H1 (cell line): ENCODE data around the gene POPDC2. TPM values are rescaled to one million over a fixed set of nuclear protein-coding genes. Genes with fewer than 3 reads are reported as not detected.

Experiments used
- CTCF ChIA-PET: fragments of 300-600 bp; sonication (Branson Sonifier 250); formaldehyde crosslinking; loops from one replicate; lab custom pipeline; 2021; ENCODE audit not compliant: partially characterized antibody; lab: Charles Lee
- POLR2A ChIA-PET: fragments of 300-600 bp; sonication (Branson Sonifier 250); formaldehyde crosslinking; loops from one replicate; lab custom pipeline; 2021; ENCODE audit warnings: inconsistent platforms; ENCODE audit not compliant: partially characterized antibody; lab: Charles Lee
- DNase-seq, 2 experiments: peaks; one replicate each; pipeline versions ENCODE4 v3.0.0 to v3.0.0-alpha.2; 2010 to 2022; ENCODE audit warnings: low spot score in 2 of 2, low read depth in 1 of 2, mixed read lengths in 1 of 2
- FAIRE-seq: peaks from 2 replicates; lab custom pipeline; 2011; peaks lifted over from hg19 to GRCh38; lab: Jason Lieb, UNC
- H2AFZ ChIP-seq: 2 replicates; pipeline ENCODE4 v1.8.1; 2012; ENCODE audit warnings: low read length, inconsistent platforms
- H2AK5ac ChIP-seq: 2 replicates; pipeline ENCODE4 v1.6.1; 2013; ENCODE audit warnings: low read depth, low read length
- H2BK120ac ChIP-seq: replicated peaks from 2 replicates; pipeline ENCODE3; 2013; ENCODE audit warnings: low read depth, low read length, inconsistent platforms
- H2BK12ac ChIP-seq: 2 replicates; pipeline ENCODE4 v1.6.1; 2013; ENCODE audit warnings: low read depth, low read length
- H2BK15ac ChIP-seq: 2 replicates; pipeline ENCODE4 v1.6.1; 2013; ENCODE audit warnings: low read length
- H2BK20ac ChIP-seq: 2 replicates; pipeline ENCODE4 v1.6.1; 2013; ENCODE audit warnings: low read length
- H2BK5ac ChIP-seq: 2 replicates; pipeline ENCODE4 v1.6.1; 2013; ENCODE audit warnings: low read depth, low read length
- H3K14ac ChIP-seq: 2 replicates; pipeline ENCODE4 v1.6.1; 2013; ENCODE audit warnings: inconsistent platforms; ENCODE audit not compliant: insufficient read length
- H3K18ac ChIP-seq: 2 replicates; pipeline ENCODE4 v1.6.1; 2013; ENCODE audit warnings: low read length; ENCODE audit errors: extremely low read depth
- H3K23ac ChIP-seq: 2 replicates; pipeline ENCODE4 v1.6.1; 2013; ENCODE audit warnings: inconsistent platforms; ENCODE audit not compliant: insufficient read length
- H3K23me2 ChIP-seq: 2 replicates; pipeline ENCODE4 v1.6.1; 2013; ENCODE audit warnings: low read depth, low read length
- H3K27ac ChIP-seq: 2 replicates; pipeline ENCODE4 v1.6.1; 2011; ENCODE audit warnings: low read depth, low read length, inconsistent platforms
- H3K27me3 ChIP-seq, 4 experiments: replicated peaks in 1 of 4; 1 replicate in 1 of 4; 2 replicates in 3 of 4; pipeline versions ENCODE4 v1.6.1 to v1.8.1; 2011 to 2013; ENCODE audit warnings: low read length in 3 of 4, mild to moderate bottlenecking in 3 of 4, inconsistent platforms in 2 of 4, mixed read lengths in 2 of 4, moderate library complexity in 1 of 4; ENCODE audit not compliant: control insufficient read depth in 3 of 4, insufficient read depth in 3 of 4; ENCODE audit errors: extremely low read depth in 1 of 4
- H3K36me3 ChIP-seq, 4 experiments: 2 replicates each; pipeline versions ENCODE4 v1.6.1 to v1.8.1; 2011 to 2013; ENCODE audit warnings: mild to moderate bottlenecking in 4 of 4, low read length in 3 of 4, moderate library complexity in 2 of 4, control low read depth in 1 of 4, inconsistent platforms in 1 of 4; ENCODE audit not compliant: insufficient read depth in 4 of 4, control insufficient read depth in 2 of 4
- H3K4ac ChIP-seq: replicated peaks from 2 replicates; pipeline ENCODE3; 2013; ENCODE audit warnings: low read length, low read depth, mixed read lengths, inconsistent platforms; ENCODE audit not compliant: insufficient read length
- H3K4me1 ChIP-seq, 4 experiments: replicated peaks in 1 of 4; 1 replicate in 1 of 4; 2 replicates in 3 of 4; pipeline versions ENCODE4 v1.6.1 to v1.8.1; 2011 to 2013; ENCODE audit warnings: low read length in 3 of 4, inconsistent platforms in 2 of 4, mixed read lengths in 1 of 4; ENCODE audit not compliant: insufficient read depth in 4 of 4, control insufficient read depth in 3 of 4
- H3K4me2 ChIP-seq, 2 experiments: 2 replicates each; pipeline versions ENCODE4 v1.6.1 to v1.8.1; 2011 to 2013; ENCODE audit warnings: low read depth in 2 of 2, low read length in 2 of 2, control low read depth in 1 of 2, inconsistent platforms in 1 of 2, mild to moderate bottlenecking in 1 of 2; ENCODE audit not compliant: insufficient read depth in 1 of 2
- H3K4me3 ChIP-seq, 4 experiments: fragments of 200-600, 300-600 bp in 1 of 4; sonication (generic), shearing (Covaris generic), sonication (Bioruptor Twin) in 1 of 4; 2 replicates each; pipeline versions ENCODE4 v1.5.1 to v1.8.1; 2011 to 2016; ENCODE audit warnings: low read length in 4 of 4, low read depth in 3 of 4, control low read depth in 2 of 4, inconsistent platforms in 2 of 4, mild to moderate bottlenecking in 2 of 4, mixed read lengths in 1 of 4, moderate library complexity in 1 of 4; ENCODE audit not compliant: insufficient read depth in 2 of 4; ENCODE audit errors: extremely low read depth in 1 of 4
- H3K56ac ChIP-seq: replicated peaks from 2 replicates; pipeline ENCODE3; 2013; ENCODE audit warnings: low read depth, mild to moderate bottlenecking, mixed read lengths, low read length, inconsistent platforms; ENCODE audit not compliant: insufficient read length
- H3K79me1 ChIP-seq: 2 replicates; pipeline ENCODE4 v1.6.1; 2013; ENCODE audit warnings: low read depth, low read length, control low read depth
- H3K79me2 ChIP-seq, 2 experiments: 2 replicates each; pipeline versions ENCODE4 v1.6.1 to v1.8.1; 2012 to 2013; ENCODE audit warnings: low read length in 2 of 2, mild to moderate bottlenecking in 2 of 2, inconsistent platforms in 1 of 2; ENCODE audit not compliant: insufficient read depth in 2 of 2, control insufficient read depth in 1 of 2
- H3K9ac ChIP-seq, 4 experiments: replicated peaks in 1 of 4; 1 replicate in 1 of 4; 2 replicates in 3 of 4; pipeline versions ENCODE4 v1.6.1 to v1.8.1; 2011 to 2013; ENCODE audit warnings: low read depth in 3 of 4, low read length in 3 of 4, control low read depth in 2 of 4, mild to moderate bottlenecking in 2 of 4, moderate library complexity in 2 of 4, inconsistent platforms in 1 of 4; ENCODE audit errors: extremely low read depth in 1 of 4
- H3K9me3 ChIP-seq, 2 experiments: 2 replicates each; pipeline versions ENCODE4 v1.6.1 to v1.8.1; 2012 to 2013; ENCODE audit warnings: mild to moderate bottlenecking in 2 of 2, moderate library complexity in 2 of 2, control low read depth in 1 of 2, inconsistent platforms in 1 of 2, low read depth in 1 of 2, low read length in 1 of 2, mixed read lengths in 1 of 2; ENCODE audit not compliant: insufficient read depth in 2 of 2
- H4K20me1 ChIP-seq, 2 experiments: replicated peaks in 1 of 2; 2 replicates each; pipeline versions ENCODE3 to v1.8.1; 2011 to 2013; ENCODE audit warnings: inconsistent platforms in 2 of 2, low read length in 2 of 2, mild to moderate bottlenecking in 1 of 2; ENCODE audit not compliant: insufficient read depth in 2 of 2, control insufficient read depth in 1 of 2
- H4K5ac ChIP-seq: 2 replicates; pipeline ENCODE4 v1.6.1; 2013; ENCODE audit warnings: low read length, low read depth, mixed read lengths, inconsistent platforms; ENCODE audit not compliant: insufficient read length
- H4K8ac ChIP-seq: 2 replicates; pipeline ENCODE4 v1.8.0; 2013; ENCODE audit warnings: mild to moderate bottlenecking, moderate library complexity, low read length, inconsistent platforms; ENCODE audit not compliant: insufficient read depth; ENCODE audit errors: extremely low read depth
- H4K91ac ChIP-seq: replicated peaks from 2 replicates; pipeline ENCODE3; 2013; ENCODE audit warnings: low read length, mixed read lengths, inconsistent platforms; ENCODE audit not compliant: insufficient read length
- ASH2L ChIP-seq: fragments of 200-600, 300-600 bp; sonication (generic); IDR thresholded peaks from one replicate; pipeline ENCODE4 v1.7.1; 2017; ENCODE audit warnings: low read length
- EGR1 ChIP-seq: IDR thresholded peaks from 2 replicates; pipeline ENCODE4 v1.6.1; 2011; ENCODE audit warnings: low read depth, low read length, borderline replicate concordance
- EZH2 ChIP-seq: fragments of 200-600 bp; sonication (generic); IDR thresholded peaks from 2 replicates; pipeline ENCODE4 v1.7.1; 2012; ENCODE audit warnings: low read depth, mild to moderate bottlenecking, moderate library complexity, low read length, inconsistent platforms; ENCODE audit not compliant: severe bottlenecking
- HDAC2 ChIP-seq, 2 experiments: fragments of 300-600 bp in 1 of 2; sonication (generic) in 1 of 2; IDR thresholded peaks; 2 replicates each; pipeline ENCODE4 v1.6.1; 2011 to 2012; ENCODE audit warnings: low read depth in 2 of 2, low read length in 2 of 2, mild to moderate bottlenecking in 2 of 2, moderate library complexity in 2 of 2, borderline replicate concordance in 1 of 2, inconsistent platforms in 1 of 2
- MAX ChIP-seq: IDR thresholded peaks from 2 replicates; pipeline ENCODE4 v1.6.1; 2012; ENCODE audit warnings: inconsistent platforms
- RBBP5 ChIP-seq: IDR thresholded peaks from 2 replicates; pipeline ENCODE4 v1.7.1; 2012; ENCODE audit warnings: low read depth, mild to moderate bottlenecking, inconsistent platforms, low read length, moderate library complexity, borderline replicate concordance
- TEAD4 ChIP-seq: IDR thresholded peaks from 2 replicates; pipeline ENCODE4 v1.6.1; 2012; ENCODE audit warnings: low read depth, low read length, inconsistent platforms, mixed read lengths
- WGBS, 2 experiments: shearing (Covaris generic) in 1 of 2; methylation state at CpG; one replicate each; pipeline versions ENCODE4 v1.1.6 to v1.1.7; 2013 to 2015; ENCODE audit warnings: low lambda C conversion rate in 2 of 2, mixed read lengths in 2 of 2, inconsistent platforms in 1 of 2, low coverage in 1 of 2, missing lambda C conversion rate in 1 of 2; ENCODE audit not compliant: insufficient replicate concordance in 2 of 2, insufficient coverage in 1 of 2, insufficient read length in 1 of 2; ENCODE audit errors: extremely low coverage in 1 of 2, missing lambda C conversion rate in 1 of 2; 5-methylcytosine and 5-hydroxymethylcytosine counted together
- polyA plus RNA-seq, 7 experiments: library from polyadenylated mRNA; depleted of rRNA in 3 of 7; stranded (reverse) in 5 of 7; unstranded in 2 of 7; fragments of >200 nt in 5 of 7; fragments of 200-250 nt in 2 of 7; gene quantifications; 1 replicate in 5 of 7; 2 replicates in 1 of 7; 4 replicates in 1 of 7; pipeline versions ENCODE4 v1.2.1 to v1.2.3, GENCODE V29; 2011 to 2013; ENCODE audit warnings: missing spikeins in 2 of 7, mixed read lengths in 2 of 7
- total RNA-seq: library from RNA; stranded (reverse); fragmentation: NEBNext Ultra II Directional; extraction: Animal tissue kit (Norgen Biotek cat#: 25700); gene quantifications from 2 replicates; pipeline ENCODE4 v1.2.1, GENCODE V29; 2021

Gene POPDC2
- total and polyA plus RNA-seq, 2 of the 8 experiments (the other 6 are each of a cell fraction or from before 2014, with no cell fraction given) = 0.65 to 1.1 TPM

- no peak overlapping the region for H3K23ac ChIP-seq
- H2AK5ac ChIP-seq = no peak overlapping the region
- H3K36me3 ChIP-seq = no peaks in the 10 kb centered on the region
- no peaks in the 10 kb centered on the region for H4K20me1 ChIP-seq
- no peak overlapping the region for H3K56ac ChIP-seq
- no peak overlapping the region for H2BK12ac ChIP-seq
- H3K18ac ChIP-seq = no peak overlapping the region
- H3K27ac ChIP-seq = no peak overlapping the region
- no peak overlapping the region for H2BK120ac ChIP-seq
- H2BK20ac ChIP-seq = no peak overlapping the region
- H3K27me3 ChIP-seq = no peaks in the 10 kb centered on the region
- no peaks in the 10 kb centered on the region for H3K9me3 ChIP-seq
- no peaks in the 10 kb centered on the region for H3K79me2 ChIP-seq
- no peak for TF ChIP-seq MAX
- TF ChIP-seq EZH2 = no peak
- no peak for TF ChIP-seq ASH2L
- TF ChIP-seq RBBP5 = no peak
- TF ChIP-seq EGR1 = no peak
- TF ChIP-seq HDAC2 (IDR thresholded peaks at IDR 0.05; ENCODE audit: borderline replicate concordance in 1 of 2, low read depth in 2 of 2, low read length in 2 of 2) = no peak
- TF ChIP-seq TEAD4 = no peak
- DNase-seq = no peak
- peaks cover 0 to 3% (median 0%) of the 10 kb centered on the region in 4 experiments; a peak in 3 of 7 replicates for H3K4me1 ChIP-seq
- no peak overlapping the region for H4K8ac ChIP-seq
- H3K23me2 ChIP-seq = no peaks in the 10 kb centered on the region; the same call in 1 of the 2 replicates
- no peak overlapping the region for H2BK15ac ChIP-seq
- H2AFZ ChIP-seq = peak overlapping the region; percentile 54; the same call in 1 of the 2 replicates
- H3K79me1 ChIP-seq = no peaks in the 10 kb centered on the region
- ChIA-PET CTCF (interaction anchor here (1.6 to 4.9 kb wide), 4 partner anchors 12 to 142 kb away, joined by 3 to 32 read pairs (median 8); no protein-coding TSS in a partner anchor), POLR2A (no interaction called here)
- H3K4me2 ChIP-seq = no peak overlapping the region
- H3K9ac ChIP-seq = no peak overlapping the region
- H4K91ac ChIP-seq = no peak overlapping the region
- WGBS, 2 experiments = 84% methylated on average over 1 of the region's 1 CpG; no CpG with 5 or more reads in 1 of the 2 experiments
- H2BK5ac ChIP-seq = no peak overlapping the region
- no peak overlapping the region for H3K4me3 ChIP-seq
- FAIRE-seq = no peak
- no peak overlapping the region for H3K14ac ChIP-seq
- H3K4ac ChIP-seq = no peak overlapping the region
- no peak overlapping the region for H4K5ac ChIP-seq
These were observed 57.7 kb downstream of the POPDC2 start for GRCh38 chr3:119602676-119603075.
